DMS153 treated with DMSO at 0.1 percent for 48 hours (cell line): ENCODE data around the gene TOR1AIP2.
"Not testable (repeated sequence)": the region's sequence is repeated elsewhere in the genome, so short reads cannot be mapped to it uniquely, and the experiment has no call there.

Experiments
- DNase-seq: peaks from one replicate; lab custom pipeline; 2025; ENCODE audit not compliant: unreplicated experiment; lab: John Stamatoyannopoulos, UW

The TOR1AIP2 gene

DNA sequence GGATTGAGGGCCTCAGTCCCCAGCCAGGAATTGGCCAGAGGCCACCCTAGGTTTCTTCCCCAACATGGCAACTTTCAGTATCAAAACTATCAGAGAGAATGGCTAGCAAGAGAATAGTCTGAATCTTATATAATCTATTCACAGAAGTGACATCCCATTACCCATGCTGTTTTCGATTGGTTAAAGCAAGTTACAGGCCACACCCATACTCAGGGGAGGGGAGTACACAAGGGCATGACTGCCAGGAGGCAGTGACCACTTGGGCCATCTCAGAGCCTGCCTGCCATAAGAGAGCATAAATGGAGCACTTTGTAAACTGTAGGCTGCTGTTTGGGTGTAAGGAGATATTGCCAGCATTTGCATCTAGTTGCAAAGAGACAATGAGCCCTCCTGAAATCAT, 69.1 kb downstream of the TOR1AIP2 start:
- no peak for DNase-seq

DNA sequence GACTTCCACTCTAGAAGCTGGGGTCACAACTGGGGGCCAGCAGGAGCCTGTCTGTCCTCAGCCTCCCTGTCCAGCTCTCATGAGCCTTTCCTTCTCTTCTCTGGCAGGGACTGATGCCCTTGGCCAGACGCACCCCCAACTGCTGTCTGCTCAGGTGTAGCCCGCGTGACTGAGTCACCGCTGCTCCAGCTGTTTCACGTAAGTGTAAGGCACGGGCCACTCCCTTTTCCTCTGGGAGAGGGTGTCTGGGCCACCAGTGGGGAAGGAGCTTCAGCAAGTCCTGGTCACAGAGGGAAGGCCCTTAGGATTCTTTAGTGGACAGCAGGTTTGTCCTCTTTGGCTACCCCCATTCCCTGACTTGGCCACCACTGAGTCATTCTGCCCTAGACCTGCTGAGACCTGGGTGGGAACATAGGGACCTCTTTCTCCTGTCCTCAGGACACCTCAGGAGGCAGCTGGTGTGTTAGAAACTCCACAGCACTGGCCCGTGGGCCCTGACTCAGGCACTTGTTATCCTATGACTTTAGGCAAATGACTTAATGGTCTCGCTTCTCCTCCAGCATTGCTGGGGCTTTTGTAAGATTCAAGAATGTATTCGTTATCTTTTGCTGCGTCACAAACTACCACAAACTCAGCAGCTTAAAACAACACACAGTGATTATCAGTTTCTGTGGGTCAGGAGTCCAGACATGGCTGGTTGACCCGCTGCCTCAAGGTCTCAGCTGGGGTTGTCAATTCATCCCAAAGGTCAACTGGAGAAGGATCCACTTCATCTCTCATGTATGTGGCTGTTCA, 69.7 kb downstream of the TOR1AIP2 start:
- DNase-seq, result no peak

DNA sequence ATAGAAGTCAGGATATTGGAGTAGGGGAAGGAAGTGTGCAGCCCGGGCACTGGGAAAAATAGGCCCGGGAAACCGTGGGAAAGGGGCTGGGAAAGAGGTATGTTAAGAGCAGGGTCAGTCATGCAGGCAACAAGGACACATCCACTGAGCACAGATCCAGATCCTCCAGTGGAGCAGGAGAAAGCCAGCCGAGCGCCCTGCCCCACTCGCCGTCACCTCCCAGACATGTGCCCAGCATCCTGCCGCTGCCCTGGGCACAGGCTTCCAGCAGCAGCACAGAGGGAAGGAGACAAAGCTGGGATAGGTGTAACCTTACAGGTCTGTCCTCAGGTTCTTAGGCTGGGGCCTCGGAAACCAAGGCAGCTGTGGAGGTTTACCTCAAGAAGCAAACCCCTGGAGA, 70.3 kb downstream of the TOR1AIP2 start:
- no peak for DNase-seq

DNA sequence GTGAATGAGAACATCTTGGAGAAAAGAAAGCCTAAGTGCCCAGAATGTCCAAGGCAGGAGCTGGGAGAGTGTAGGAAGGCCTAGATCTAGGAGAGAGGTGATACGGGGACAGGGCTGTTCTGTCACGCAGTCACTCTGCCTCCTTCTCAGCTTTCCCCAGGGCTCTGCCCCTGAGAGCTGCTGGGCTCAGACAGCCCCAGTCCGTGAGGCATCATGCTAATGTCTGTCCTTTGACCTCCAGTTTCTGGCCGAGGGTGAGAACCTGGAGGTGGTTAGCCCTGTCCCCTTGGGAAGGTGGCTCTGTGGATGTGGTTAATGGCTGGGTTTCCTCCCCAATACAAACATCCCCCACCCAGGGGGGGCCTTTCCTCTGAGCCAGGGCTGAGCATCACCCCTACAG, 71.3 kb downstream of the TOR1AIP2 start:
- no peak for DNase-seq

DNA sequence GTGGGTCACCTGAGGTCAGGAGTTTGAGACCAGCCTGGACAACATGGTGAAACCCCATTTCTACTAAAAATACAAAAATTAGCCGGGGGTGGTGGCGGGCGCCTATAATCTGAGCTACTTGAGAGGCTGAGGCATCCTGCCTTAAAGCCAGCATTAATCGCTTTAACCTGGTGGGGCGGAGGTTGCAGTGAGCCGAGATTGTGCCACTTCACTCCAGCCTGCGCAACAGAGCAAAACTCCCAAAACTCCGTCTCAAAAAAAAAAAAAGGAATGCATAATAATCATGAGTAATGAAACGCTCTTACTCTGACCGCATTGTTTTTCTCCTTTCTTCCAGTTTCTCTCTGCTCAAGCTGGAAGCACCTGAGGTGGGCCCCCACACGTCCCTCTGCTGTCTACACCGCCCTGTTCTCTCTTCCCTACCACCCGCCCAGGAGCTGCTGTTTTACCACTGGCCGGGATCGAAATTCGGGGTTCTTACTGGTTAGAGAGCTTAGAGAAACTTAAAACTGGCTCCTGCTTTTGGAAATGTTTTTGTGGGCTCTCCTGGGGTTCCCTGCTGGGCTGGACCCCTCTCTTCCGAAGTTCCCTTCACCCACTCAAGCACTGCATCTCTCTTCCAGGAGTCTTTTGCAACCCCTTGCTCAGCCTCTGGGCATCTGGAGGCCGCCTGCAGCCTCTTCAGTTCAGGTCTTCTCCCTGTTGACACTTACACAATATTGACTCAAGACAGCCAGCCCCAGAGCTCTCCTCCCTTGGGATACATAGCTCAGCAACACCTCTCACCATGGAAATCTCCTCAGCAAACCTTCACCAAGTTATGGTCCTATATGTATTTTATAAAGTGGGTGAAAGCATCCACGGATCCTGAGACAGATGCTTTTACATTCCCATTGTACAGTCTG, 72.1 kb downstream of the TOR1AIP2 start:
- no peak for DNase-seq

DNA sequence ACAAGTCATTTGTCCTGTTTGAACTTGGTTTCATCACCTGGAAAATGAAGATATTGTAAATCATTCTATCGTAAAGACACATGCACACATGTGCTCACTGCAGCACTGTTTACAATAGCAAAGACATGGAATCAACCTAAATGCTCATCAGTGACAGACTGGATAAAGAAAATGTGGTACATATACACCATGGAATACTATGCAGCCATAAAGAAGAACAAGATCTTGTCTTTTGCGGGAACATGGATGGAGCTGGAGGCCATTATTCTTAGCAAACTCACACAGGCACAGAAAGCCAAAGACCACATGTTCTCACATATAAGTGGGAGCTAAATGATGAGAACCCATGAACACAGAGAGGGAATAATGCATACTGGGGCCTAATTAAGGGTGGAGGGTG, 73.2 kb downstream of the TOR1AIP2 start:
- DNase-seq, result not testable (repeated sequence)

DNA sequence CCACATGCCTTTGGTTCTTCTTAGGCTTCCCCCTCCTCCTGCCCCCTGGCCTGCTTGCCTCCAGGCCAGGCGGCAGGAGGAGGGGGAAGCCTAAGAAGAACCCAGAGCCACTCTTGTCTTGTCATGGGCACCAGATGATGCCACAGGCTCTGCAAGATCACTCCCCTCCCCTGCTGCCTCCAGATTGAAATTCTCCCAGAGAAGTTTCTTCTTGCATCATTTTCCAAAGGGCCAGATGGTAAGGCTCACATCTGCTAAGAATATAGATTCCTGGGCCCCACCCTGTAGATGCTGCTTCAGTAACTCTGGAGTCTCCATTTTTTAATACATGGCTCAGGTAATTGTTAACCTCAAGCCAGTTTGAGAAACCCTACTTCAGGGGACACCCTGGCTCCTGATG, 73.7 kb downstream of the TOR1AIP2 start:
- DNase-seq, result no peak

DNA sequence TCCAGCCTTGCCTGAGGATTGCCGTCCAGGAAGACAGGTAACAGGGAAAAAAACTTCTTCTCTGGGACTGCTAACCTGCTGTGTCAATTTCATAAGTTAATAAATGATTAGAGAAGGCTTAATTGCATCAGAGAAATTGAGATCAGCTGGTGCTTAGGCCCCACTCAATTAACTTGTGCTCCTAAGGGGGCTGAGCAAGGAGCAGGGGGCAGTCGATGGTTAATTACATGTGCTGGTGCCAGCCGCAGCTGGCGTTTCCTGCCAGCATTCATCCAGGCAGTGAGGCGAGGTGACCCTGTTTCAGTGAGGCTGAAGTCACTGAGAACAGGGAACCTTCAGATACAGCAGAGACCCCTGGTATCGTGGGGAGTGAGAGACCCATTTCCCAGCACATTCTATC, 74.5 kb downstream of the TOR1AIP2 start:
- DNase-seq, result no peak

DNA sequence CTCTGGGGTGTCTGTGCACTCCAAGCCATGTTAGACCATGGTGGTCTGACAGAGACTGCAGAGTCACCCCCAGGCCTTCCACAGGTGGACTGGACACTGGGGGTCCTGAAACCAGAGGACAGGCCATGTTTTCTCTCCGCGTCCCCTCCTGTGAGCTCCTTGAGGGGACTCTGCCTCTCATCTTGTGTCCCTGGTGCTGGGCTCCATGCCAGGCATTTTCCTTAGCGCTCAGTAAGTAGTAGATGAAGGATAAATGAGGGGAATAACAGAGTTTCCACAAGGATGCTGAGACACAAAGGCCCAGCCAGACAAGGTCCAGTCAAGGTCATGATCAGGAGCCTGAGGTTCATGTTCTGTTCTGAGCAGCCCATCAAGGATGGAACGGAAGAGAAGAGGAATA, 77.1 kb downstream of the TOR1AIP2 start:
- DNase-seq, result no peak

DNA sequence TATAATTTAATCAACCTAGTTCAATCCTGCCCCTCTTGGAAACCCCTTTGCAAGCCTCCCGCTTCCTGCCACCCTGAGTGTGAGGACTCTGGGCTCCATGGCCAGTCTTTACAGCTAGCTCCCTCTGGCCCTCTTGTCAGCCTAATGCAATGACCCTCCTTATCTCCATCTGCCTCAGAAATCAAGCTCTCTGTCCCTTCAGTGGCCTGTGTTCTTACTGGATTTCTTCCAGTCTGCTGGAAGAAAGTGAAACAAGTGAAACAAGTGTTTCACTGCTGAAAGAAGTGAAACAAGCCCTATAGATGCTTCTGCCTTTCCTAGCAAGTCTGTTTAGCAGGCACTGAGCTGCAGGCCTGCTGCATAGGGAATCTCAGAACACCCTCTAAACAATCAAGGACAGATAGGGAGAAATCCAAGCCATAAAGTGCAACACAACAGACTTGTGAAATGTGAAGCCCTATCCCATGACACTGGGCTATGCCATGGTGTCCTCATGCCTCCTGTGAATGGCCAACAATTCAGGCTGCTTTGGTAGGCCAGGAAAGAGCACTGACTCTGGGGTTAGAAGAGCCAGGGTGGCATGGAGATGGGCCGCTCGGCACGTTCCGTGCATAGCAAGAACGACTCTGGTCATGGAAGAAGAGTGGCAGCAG, 78.6 kb downstream of the TOR1AIP2 start:
- no peak for DNase-seq

DNA sequence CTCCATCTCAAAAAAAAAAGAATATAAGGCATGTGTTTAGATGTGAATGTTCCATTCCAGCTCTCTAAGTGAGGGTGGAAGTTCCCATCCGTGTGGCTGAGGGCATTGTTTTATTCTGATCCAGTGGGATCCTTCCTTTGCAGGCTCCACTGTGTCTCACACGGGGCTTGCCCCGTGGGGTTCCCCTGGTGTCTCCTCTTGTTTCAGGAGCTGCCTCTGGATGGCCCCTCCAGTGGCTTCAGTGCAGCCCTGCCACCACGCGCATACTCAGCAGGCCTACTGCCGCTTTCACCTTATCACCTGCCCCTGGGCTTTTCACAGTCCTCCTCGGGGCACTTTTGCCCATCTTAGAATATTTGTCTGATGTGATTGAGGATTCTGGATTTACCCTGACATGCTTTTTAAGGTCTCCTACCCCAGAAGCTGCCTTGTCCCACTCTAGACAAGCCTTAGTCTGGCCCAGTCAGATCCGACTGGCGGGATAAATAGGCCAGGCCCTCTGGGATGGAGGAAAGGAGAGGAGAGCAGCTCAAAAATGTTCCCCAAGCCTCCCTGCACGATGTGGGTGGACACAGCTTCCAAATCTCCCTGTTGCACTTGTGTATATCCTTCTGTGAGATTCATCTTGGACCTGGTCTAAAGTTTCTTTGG, 79.3 kb downstream of the TOR1AIP2 start:
- no peak for DNase-seq

DNA sequence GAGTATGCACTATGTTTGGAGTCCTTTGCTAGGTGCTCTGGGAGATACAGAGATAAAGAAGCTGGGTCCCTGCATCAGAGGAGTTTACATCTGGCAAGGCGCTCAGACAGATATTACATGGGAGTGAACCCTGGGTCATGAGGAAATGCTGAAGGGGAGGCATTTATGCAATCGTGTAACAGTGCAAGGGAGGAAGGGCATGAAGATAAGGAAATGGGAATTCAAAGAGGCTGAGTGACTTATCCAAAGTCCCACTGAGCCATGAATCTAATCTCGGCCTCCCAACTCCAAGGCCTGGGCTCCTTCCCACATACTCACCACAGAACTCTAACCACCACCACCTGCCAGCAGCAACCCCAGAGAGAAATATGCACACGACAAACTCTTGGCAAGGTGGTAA, 82.9 kb downstream of the TOR1AIP2 start:
- no peak for DNase-seq

DNA sequence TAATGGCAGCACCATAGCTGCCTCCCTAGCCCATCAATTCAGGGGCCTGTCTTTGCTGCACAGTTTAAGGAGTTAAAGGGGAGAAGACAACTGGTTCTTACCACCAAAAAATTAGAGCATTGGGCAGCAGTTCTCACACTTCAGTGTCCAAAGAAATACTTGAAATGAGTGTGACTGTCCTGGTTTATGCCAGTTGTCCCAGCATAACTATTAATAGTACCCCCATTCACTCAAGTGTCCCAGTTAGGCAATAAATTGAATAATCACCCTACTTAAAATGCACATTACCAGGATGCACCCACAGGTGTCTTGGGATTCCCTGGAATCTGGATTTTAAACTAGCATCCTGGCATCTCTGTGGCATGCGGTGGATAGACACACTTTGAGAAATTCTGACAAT, 83.5 kb downstream of the TOR1AIP2 start:
- DNase-seq, result no peak

DNA sequence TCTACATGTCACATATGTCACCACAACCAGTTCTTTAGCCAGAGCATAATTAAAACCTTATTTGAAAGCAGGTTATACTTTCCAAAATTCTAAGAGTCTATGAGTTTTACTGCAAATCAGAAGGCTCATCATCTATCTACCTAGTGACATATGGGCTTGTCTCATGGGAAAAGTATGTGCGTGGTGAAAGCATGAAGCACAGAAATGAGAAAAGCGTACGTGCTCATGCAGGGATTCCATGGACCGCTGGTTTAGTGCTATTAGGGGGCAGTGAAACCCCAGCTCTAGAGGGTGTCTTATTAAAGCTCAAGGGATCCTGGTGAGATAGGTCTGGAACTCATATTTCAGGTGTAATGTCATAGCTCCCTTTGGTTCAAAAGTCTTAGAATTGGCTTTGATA, 84.3 kb downstream of the TOR1AIP2 start:
- DNase-seq, result no peak
